SK-N-MC (cell line): Measurements from ENCODE around the gene CAMK1D.

Experiments
- EZH2 ChIP-seq: fragments of 200-600 bp; sonication (generic); IDR thresholded peaks from one replicate; pipeline ENCODE4 v1.6.1; 2017; ENCODE audit warnings: antibody characterized with exemption
- FOXP2 ChIP-seq: optimal IDR thresholded peaks from 2 replicates; pipeline ENCODE3; 2011; ENCODE audit warnings: mild to moderate bottlenecking, moderate library complexity; ENCODE audit not compliant: insufficient read depth; ENCODE audit errors: extremely low read length, control extremely low read depth
- POLR2AphosphoS5 ChIP-seq: IDR thresholded peaks from 2 replicates; pipeline ENCODE4 v1.6.1; 2012; ENCODE audit warnings: mild to moderate bottlenecking, low read depth, low read length, borderline replicate concordance

DNA sequence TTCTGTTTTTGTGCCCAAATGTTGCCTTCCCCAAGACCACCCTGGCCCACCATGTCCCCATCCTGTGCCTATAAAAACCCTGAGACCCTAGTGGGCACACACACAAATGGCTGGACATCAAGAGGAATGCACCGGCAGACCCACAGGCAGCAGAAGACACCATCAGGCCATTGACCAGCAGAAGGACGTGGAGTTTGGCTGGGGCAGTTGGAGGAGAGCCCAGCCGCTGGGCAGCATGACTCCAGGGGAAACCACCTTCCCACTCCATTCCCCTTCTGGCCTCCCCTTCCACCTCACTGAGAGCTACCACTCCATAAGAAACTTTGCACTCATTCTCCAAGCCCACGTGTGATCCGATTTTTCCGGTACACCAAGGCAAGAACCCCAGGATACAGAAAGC is 309.2 kb downstream of the CAMK1D start:
- TF ChIP-seq POLR2AphosphoS5 (no peak), EZH2 (no peak), FOXP2 (no peak)
